ENCODE data around the gene NDUFA11. TPM values are rescaled to one million over a fixed set of nuclear protein-coding genes. Genes with fewer than 3 reads are reported as not detected.
A peak's percentile ranks its signal among the peaks of the same experiment; 100 is the strongest.

Gene NDUFA11
- total RNA-seq: 100 to 1,000 TPM; 186 to 278 (median 186) TPM

DNA sequence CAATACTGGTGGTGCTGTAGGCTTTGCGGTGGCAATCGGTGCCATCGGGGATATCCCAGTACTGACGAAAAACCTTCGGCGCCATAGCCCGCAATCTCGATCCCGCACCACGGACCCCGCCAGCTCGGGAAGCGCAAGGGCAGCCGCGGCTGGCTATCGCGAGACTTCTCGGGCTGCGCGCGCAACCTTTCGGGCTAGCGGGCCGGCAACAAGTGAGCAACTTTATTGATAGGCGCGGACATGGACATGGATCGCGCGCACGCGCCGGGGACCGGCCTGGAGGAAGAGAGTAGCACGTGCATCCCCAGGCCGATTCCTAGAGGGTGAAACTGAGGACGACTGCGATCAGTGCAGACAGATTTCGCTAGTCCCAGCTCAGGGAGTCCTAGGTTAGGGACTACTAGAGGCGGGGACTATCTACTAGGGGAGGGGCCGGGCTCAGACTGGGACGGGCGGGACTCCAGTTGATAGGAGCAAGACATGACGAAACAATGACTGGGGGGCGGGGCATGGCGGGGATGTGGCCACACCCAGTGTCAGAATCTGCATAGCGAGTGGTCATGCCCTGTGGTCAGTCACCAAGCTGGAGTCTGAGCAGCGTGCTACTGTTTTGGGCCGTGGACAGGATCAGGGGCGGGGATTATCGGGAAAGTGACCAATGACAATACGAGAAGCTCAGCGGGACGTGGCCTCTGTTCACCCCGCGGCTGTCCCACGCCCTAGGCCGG lies at the start of gene NDUFA11:
TSS of gene NDUFA11 (minus strand) at position 167 of the 728 bp plus-strand sequence. CDS start at position 85, 82 bp downstream.
- DNase-seq (ENCODE audit: low spot score in 2 of 2): peak; percentile 99
- Histone ChIP-seq H3K27ac (peak within 1 kb of the TSS; percentile 93), H3K27me3 (no peaks in the 10 kb centered on the region), H3K4me1 (peaks cover 0 to 10% of the 10 kb centered on the region in 2 donors), H3K9me3 (no peaks in the 10 kb centered on the region), H3K36me3 (no peaks in the 10 kb centered on the region), H3K4me3 (peak within 1 kb of the TSS; percentile 92 to 95 (median 93))
- intact Hi-C loops (cut with DNase I; ENCODE audit: low total_unique reads): loop anchor here (10.0 kb wide), 1 partner anchor 99 kb away; the partner anchor contains the start of gene NRTN
- TF ChIP-seq POLR2AphosphoS5 (IDR thresholded peaks at IDR 0.05) (peak in 2 of 3 donors; percentile 78 to 93), POLR2A (IDR thresholded peaks at IDR 0.05) (peak; percentile 45)
- TF ChIP-seq, protein P1, sequence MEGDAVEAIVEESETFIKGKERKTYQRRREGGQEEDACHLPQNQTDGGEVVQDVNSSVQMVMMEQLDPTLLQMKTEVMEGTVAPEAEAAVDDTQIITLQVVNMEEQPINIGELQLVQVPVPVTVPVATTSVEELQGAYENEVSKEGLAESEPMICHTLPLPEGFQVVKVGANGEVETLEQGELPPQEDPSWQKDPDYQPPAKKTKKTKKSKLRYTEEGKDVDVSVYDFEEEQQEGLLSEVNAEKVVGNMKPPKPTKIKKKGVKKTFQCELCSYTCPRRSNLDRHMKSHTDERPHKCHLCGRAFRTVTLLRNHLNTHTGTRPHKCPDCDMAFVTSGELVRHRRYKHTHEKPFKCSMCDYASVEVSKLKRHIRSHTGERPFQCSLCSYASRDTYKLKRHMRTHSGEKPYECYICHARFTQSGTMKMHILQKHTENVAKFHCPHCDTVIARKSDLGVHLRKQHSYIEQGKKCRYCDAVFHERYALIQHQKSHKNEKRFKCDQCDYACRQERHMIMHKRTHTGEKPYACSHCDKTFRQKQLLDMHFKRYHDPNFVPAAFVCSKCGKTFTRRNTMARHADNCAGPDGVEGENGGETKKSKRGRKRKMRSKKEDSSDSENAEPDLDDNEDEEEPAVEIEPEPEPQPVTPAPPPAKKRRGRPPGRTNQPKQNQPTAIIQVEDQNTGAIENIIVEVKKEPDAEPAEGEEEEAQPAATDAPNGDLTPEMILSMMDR (IDR thresholded peaks at IDR 0.05): peak in 1 of 3 donors; percentile 6

DNA sequence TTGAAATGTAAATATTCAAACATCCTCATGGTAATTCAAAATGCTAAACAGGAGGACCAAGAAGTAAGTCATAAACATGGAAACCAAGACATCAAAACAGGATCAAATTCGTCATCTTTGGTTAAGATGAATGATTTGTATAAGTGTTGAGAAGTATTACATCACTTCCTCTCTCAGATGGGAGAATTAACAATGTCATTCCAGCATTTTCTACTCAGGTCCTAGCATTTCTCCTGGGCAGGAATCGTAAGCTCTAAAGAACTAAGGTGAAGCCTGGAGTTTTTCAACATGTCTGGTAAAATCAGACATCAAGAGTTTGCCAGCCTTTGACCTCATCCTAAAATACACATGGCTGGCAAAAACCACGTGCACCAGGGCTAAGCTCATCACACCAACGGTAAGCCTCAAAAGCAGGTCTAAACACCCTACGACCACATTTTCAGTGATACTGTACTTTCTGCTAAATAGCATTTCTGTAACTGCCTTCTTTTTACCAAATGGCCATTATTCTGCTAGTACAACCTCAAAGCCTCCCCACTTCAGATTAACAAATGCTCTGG lies 49.5 kb upstream of the NDUFA11 start:
- H3K27ac ChIP-seq: no peak overlapping the region
- no peaks in the 10 kb centered on the region for H3K36me3 ChIP-seq
- H3K27me3 ChIP-seq: no peaks in the 10 kb centered on the region
- no peaks in the 10 kb centered on the region for H3K9me3 ChIP-seq
- intact Hi-C loops (cut with DNase I; ENCODE audit: low total_unique reads): no loop called here
- TF ChIP-seq POLR2AphosphoS5 (IDR thresholded peaks at IDR 0.05): no peak
- TF ChIP-seq, protein P1 (IDR thresholded peaks at IDR 0.05): no peak
- TF ChIP-seq POLR2A (IDR thresholded peaks at IDR 0.05): no peak
- H3K4me3 ChIP-seq: no peak overlapping the region
- peaks cover 0 to 7% of the 10 kb centered on the region in 2 donors for H3K4me1 ChIP-seq
- DNase-seq (ENCODE audit: low spot score in 2 of 2): no peak

DNA sequence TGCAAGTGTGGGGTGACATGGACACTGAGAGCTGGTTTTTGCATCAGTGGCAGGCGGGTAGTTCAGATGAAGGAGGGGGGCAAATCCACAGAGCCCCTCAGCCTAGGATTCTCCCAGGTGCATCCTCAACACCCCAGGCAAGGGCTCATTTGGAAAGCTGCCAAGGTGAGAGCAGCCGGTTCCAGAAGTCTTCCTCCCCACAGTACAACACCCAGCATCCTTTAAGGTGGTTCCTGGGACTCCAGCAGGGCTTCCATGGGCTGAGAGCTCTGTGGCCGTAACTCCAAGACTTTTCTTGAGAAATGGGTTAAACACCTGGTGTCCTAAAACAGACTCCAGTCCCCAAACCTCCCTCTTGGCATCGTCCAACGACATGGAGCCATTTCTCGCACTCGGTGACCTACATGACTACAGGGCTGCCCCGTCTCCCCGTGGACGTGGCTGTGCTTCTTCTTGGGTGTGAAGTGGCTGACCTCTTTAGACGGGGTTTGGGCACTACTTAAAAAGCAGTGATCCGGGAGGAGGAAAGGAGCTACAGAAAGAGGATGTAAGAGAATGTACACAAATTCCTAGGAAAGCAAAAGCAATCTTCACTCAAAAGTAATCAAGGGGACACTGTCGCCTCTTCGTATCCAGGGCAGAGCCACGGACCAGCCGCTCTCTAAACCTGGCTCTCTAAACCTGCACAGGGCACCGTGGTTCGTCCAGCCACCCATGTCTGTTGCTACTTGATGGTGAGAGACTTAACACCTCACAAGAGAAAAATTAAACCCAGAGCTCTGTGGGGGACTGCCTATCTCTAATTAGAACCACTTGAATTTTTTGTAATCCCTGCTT lies 48.8 kb upstream of the NDUFA11 start:
- intact Hi-C loops (cut with DNase I; ENCODE audit: low total_unique reads): no loop called here
- Histone ChIP-seq H3K27ac (no peak overlapping the region), H3K4me1 (peaks cover 0 to 7% of the 10 kb centered on the region in 2 donors), H3K36me3 (no peaks in the 10 kb centered on the region), H3K9me3 (no peaks in the 10 kb centered on the region), H3K27me3 (no peaks in the 10 kb centered on the region), H3K4me3 (no peak overlapping the region)
- TF ChIP-seq POLR2AphosphoS5 (IDR thresholded peaks at IDR 0.05) (no peak), POLR2A (IDR thresholded peaks at IDR 0.05) (no peak)
- TF ChIP-seq, protein P1 (IDR thresholded peaks at IDR 0.05): no peak
- no peak for DNase-seq (ENCODE audit: low spot score in 2 of 2)

DNA sequence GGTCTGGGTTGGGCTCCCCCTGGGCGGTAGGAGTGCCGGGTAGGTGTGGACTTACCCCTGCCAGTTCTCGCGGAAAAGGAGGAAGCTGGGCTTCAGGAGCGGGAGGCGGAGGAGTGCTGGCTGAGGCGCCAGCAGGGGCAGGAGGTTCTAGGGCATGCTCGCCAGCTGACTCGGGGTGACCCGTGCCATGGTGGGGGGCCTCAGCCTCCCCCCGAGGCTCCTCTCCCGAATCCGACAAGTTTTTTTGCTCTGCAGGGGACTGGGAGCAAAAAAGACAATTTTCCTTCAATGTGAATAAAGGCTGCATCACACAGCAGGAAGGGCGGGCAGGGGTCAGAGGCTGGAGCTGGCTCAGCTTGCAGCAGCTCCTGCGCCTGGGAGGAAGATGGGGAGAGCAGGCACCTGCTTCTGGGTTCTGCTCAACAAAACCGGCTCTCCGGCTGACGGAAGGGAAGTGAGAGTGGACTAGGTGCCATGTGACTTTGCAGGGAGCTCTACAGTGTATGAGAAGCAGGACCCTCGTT lies 47.8 kb upstream of the NDUFA11 start:
- H3K36me3 ChIP-seq: no peaks in the 10 kb centered on the region
- intact Hi-C loops (cut with DNase I; ENCODE audit: low total_unique reads): no loop called here
- H3K4me3 ChIP-seq: no peak overlapping the region
- no peaks in the 10 kb centered on the region for H3K9me3 ChIP-seq
- TF ChIP-seq, protein P1 (IDR thresholded peaks at IDR 0.05): no peak
- TF ChIP-seq POLR2AphosphoS5 (IDR thresholded peaks at IDR 0.05): no peak
- no peak for TF ChIP-seq POLR2A (IDR thresholded peaks at IDR 0.05)
- peaks cover 0 to 7% of the 10 kb centered on the region in 2 donors for H3K4me1 ChIP-seq
- H3K27me3 ChIP-seq: no peaks in the 10 kb centered on the region
- no peak overlapping the region for H3K27ac ChIP-seq
- DNase-seq (ENCODE audit: low spot score in 2 of 2): no peak

Data from breast epithelium (tissue), 4 donors.